ENCODE measurements around the gene ARHGAP15.

Gene ARHGAP15

DNA sequence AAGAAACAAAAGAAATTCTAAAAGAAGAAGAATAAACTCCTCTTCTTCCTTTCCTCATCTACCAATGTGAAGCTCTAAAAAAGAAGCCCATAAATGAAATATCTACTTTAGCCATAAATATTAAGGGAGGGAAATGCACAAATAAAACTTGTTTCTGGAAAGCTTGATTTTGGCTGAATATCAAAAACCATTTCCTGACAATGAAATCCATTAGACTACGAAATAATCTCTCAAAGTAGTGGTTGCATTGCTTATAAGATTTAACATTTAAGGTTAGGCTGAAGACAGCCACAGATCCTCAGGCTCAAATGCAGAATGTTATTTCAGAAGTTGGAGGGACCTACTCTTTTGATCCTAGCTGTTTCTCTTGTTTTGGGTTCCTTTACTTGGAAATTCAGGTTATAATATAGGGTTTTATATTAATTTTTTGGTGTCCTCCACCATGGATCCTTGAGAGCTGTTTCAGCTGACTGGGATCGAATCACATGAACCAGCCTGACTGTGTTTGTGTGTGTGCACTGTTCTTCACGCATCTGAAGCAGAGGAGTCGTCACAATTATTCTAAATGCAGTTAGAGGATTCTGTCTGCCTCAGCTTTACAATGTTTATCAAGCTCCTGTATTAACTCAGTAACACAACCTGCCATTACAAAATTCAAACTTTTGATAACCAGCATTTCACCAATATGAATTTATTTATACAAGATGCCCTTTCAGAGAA lies 474.8 kb downstream of the ARHGAP15 start:
- DNase-seq, result no peak

DNA sequence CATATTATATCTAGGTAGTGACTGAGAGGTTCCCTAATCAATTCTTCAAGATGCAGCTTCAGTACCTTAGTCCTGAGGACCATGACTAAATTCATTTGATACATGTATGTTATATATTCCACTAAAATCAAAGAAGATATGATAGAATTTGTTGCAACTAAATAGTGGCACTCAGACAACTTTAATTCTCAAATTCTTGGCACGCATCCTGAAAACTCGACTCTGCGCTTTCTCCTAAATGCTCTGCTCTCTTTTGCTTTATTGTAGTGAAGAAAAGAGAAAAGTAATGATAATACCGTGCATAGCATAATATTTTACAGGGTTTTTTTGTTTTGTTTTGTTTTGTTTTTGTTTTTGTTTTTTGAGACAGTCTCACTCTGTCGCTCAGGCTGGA lies 475.3 kb downstream of the ARHGAP15 start:
- no peak for DNase-seq

DNA sequence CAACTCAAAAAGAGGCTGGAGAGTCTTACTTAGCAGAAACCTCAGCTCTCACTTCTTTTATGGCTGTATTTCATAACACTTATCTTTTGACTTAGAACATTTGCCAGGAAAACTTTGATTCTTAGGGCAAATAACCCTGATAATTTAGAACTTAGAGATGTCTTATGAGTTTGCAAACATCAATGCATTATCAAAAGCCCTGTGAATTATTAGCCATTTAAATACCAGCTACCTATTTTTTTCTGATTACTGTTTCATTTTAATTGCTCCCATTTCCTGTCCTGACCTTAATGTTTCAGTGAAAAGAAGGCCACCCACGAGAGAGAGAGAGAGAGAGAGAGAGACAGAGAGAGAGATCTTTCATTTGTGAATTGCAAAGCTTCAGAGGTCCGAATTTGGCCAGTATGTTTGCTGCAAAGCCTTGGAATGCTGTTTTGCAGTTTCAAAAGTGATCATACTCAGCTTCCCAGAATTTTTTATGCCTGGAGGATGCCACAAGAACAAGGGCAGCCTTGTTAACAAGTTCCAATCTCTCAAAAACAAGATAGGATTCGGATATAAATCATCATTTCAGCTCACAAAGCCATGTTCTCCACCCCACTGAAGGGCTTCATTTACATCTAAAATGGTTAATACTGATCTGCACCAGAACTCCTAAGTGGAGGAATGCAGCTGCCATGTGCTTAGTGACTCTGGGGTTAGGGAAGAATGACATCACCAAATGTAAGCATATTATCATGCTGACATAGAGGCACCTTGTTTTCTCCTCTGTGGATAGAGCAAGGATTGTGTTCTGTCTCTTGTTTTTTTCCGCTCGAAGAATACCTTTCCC lies 478.2 kb downstream of the ARHGAP15 start:
- DNase-seq, result no peak

GRCh38 chr2:143608063-143608423 lies 478.8 kb downstream of the ARHGAP15 start:
- no peak for DNase-seq

GRCh38 chr2:143608758-143609157 lies 479.5 kb downstream of the ARHGAP15 start:
- DNase-seq, result no peak

DNA sequence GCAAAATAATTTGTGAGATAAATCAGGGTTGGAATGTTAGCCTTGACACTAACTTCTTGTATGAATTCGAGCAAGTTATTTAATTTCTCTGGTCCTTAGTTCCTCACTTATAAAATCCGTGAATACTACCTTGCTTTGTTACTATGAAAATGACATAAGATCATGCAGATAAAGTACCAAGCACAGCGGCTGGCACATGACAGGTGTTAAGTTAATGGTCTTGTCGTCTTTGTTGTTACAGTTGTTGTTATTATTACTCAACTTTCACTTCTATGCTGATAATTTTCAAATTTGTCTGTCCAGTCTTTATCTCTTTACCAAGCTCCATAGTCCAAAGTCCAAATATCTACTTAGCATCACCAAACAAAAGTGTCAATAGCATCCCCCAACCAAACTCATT lies 482.1 kb downstream of the ARHGAP15 start:
- DNase-seq, result no peak

DNA sequence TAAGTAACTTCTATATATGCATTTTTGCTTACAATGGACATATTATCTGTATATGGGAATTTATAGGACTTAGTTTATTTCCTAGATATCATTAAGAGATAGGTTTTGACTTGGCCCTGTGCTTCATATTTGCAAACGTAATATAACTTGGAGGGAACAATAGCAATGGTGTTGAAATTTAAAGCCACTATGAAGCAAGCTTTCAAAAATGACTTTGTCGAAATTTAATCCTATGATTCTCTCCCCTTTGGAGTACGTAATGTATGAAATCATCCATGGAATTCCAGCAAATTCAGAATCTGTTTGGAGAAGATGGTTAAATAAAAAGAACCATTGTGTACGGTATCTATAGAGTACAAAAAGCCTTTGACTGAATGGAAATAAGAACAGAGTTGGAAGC lies 486.3 kb downstream of the ARHGAP15 start:
- no peak for DNase-seq

GRCh38 chr2:143616452-143616851 lies 487.2 kb downstream of the ARHGAP15 start:
- DNase-seq, result no peak

DNA sequence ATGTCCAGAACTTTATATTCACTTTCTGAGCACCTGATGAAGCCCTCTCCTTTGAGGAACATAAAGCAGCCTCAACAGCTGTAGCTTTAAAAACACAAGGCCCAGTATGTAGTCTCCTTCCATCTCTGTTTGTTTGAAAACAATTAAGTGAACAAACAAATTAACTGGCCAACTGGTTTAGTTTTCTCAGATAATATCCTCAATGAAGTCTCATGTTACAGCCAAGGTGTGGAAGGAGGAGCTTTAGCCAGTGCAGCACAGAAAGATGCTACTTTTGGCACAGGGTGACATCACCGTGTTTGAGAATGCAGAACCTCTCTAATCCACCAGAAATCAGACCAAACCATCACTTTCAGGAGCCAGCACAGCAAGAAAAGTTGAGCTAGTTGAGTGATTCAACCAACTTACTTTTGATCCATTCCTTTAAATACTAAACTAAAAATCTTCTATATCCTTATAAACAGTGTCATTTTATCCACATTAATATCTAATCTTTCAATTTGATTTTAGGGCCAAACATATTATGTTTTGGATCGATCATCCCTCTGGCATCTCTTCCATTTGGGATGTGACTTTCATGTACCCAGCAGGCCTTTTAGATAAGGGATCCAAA lies 488.7 kb downstream of the ARHGAP15 start:
- no peak for DNase-seq

- DNase-seq, result no peak
These were observed 492.9 kb downstream of the ARHGAP15 start for GRCh38 chr2:143622106-143622505.

DNA sequence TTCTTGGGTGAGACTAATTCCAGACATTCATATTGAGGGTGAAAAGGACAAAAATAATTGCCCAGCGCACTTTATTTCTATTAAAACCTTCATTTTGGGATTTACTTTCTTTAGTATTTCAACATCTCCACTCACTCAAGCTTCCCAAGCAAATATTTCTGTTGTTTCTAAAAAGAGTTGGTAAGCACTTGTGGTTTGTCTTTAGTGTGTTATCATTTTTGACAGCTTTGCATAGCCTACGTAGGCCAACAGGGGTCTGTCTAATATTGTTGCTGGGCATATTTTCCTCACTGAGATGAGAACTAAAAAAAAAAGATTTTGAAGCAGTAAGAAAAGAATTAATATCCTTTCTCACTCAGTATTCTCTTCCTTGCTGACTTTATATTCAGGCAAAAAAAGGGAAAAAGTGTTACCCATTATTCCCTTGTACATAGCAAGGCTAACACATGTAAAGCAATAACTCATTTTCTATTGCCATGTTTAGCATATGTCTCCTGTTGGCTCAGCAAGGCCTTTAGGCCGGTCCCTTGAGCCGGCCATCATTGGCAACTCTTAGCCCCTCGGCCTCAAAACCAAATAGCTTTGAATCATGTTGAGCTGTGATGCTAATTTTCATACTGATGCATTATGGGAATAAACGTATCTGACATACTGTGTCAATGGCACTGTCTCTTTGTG lies 494.2 kb downstream of the ARHGAP15 start:
- DNase-seq, result no peak

DNA sequence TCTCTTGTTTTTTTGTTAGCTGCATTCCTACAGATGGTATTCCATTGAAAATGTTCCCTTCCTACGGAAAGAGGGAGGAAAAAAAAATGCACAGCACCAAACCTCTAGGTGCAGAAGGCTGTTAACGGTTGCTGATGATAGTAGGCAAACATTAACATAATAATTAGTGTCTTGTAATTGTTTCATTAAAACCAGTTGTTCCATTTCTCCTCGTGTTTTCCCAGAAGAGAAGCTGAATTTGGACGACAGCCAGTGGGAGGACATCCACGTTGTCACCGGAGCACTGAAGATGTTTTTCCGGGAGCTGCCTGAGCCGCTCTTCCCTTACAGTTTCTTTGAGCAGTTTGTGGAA lies 494.7 kb downstream of the ARHGAP15 start:
- DNase-seq, result no peak

DNA sequence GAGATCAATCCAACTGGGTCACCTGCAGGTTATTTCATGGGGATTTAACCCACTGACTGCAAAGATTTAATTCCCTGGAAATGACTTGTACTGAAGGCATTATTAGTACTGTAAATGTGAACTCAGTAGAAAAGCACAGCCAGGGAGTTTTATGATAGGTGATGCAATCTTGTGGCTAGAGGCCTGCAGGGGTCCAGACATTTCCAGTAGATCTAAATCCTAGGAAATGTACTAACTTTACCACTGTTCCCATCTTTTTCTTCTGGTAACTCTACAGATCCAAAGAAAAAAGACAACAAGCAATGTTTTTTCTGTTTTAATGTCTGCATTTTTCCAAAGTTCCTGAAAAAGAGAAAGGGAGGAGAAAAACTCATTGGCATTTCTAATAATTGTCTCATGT lies 500.1 kb downstream of the ARHGAP15 start:
- DNase-seq, result peak; percentile 22

DNA sequence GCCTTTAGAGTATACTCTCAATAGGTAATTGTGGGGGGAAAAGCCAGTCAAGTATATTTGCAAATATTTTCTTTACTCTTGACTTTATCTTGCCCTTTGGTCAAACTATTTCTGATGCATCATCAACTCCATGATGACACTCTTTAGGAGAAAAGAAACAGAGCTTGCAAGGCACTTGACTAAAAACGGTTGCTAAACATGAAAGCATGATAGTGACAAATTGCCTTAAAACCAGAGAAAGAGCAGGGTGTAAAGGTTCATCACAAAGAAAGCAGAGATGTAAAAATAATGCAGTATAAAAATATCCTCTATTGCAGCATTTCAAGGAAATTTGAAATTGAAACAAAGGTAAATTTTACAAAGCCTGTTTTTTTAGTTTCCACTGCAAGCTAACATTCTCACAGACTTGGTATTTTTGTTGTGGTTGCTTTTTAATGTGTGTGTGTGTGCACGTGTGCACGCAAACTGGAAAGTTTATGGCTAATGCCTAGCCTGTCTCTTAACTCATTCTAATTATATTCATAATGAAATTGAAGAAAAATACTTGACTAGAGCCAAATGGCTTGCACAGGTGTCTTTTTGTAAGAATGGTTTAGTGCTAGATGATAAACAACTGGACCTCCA lies 503.6 kb downstream of the ARHGAP15 start:
- no peak for DNase-seq

DNA sequence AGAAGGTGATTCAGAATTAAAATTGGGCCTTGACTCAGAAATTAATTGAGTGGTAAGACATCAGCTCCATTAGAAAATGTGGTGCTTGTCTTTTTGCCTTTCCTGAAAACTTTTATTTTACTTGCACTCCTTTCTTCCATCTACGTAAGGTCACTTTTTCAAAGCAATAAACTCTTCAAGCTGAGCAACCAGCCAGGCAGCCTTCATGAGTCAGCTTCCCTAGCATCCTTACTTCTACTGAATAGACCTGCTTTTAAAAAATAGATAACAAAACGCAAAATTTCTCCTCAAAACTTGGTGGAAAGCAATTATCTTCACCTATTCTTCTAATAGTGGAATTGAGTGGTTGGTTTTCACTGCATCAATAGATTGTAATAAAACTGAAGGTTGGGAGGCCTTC lies 504.2 kb downstream of the ARHGAP15 start:
- DNase-seq, result no peak

DNA sequence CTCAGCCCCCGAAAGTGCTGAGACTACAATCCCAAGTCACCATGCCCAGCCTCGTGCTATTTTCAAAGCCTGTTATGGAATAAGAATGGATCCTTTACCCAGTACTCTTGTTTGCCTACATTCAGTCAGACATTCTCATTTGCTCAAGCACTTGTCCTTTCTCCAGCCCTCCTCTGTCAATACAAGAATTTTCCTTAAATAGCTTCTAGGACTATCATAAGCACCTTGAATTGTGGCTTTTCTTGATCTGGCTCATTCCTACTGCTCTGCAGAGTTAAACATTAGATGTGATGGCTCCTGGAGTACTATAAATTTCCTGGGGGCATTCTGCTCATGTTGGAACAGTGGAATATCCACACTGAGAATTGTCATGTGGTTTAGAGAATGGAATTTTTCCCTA lies 506.1 kb downstream of the ARHGAP15 start:
- no peak for DNase-seq

- no peak for DNase-seq
These were observed 506.7 kb downstream of the ARHGAP15 start for GRCh38 chr2:143635936-143636335.

DNA sequence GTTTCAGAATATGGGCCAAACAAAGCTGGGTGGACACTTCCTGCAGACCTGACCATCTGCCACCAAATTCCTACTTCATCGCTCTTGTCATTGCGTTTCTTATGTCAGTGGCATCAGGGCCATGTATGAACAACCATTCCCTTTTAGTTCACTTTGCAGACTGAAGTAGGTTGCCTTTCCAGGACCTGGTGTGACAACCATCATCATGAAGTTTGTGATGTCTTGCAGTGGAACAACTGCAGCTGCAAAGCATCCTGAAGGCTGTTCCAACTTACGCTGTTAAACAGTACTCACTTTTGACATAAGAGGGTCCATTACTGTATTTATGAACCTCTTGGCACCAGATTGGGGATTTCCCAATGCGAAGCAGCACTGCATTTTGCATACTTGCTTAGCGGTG lies 511.6 kb downstream of the ARHGAP15 start:
- no peak for DNase-seq

GRCh38 chr2:143645921-143646645 lies 516.9 kb downstream of the ARHGAP15 start:
- no peak for DNase-seq

DNA sequence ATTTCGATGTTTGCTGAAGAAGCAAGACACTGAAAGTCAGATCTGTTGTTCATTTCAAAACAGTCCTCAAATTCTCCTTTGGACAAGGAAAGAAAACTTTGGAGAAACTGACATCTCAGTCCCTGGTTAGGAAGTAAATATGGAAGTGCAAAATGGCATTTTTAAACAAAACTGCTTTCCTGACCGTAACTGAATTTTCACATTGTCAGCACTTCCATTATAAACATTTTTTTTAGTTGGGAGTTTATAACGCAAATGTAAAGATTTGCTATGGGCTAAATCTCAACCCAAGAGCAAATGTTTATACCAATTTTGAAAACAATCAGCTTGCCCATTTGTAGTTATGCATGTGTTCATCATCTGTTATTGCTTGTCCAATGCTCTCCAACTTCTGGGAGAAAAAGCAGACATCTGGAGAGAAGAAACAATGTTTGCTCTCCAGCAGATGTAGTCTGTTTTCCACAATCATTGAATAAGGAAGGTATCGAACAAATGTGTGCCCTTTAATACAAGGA lies 520.1 kb downstream of the ARHGAP15 start:
- DNase-seq, result no peak

DNA sequence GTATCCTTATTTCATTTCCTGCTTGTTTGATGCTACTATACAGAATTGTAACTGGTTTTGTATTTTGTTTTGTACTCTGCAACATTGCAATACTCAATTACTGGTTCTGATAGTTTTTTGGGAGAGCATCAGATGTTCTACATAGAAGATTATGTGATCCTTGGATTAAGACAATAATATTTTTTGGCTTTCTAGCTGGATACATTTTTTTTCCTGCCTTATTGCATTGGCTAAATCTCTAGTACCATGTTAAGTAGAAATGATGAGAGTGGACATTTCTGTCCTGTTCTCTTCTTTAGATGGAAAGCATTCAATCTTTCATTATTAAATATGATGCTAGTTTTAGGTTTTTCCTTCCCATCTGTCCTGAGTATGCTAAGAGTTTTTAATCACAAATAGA lies 523.5 kb downstream of the ARHGAP15 start:
- DNase-seq, result no peak

DNA sequence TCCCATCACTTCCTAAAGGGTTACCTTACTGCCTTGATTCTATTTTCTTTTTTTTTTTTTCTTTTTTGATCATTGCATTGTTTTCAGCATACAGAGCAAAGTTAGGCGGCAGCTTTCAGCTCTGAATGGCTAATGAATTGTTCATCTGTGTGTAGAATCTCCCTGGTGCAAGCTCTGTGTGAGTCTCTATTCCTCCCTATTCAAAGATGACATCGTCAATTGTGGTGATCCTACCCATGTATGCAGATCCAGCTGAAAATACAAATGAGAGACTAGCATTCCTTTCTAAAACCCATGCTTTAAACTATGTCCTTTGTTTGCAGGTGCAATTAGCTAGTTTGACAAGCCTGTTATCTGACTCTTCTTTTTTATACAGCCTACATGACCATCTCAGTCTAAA lies 539.0 kb downstream of the ARHGAP15 start:
- DNase-seq, result no peak

Measured in NCI-H226 (cell line).